GM19240 (cell line): Measurements from ENCODE around the gene MRPS34.

Experiments
- DNase-seq: peaks from one replicate; pipeline ENCODE4 v3.0.0; 2011; ENCODE audit warnings: low spot score; ENCODE audit not compliant: insufficient read length

Gene MRPS34

GRCh38 chr16:1794908-1795666, 22.2 kb upstream of the MRPS34 start:
- DNase-seq: no peak

GRCh38 chr16:1794221-1794871, 21.4 kb upstream of the MRPS34 start:
- no peak for DNase-seq

GRCh38 chr16:1793578-1794220, 20.8 kb upstream of the MRPS34 start, which contains the start of gene IGFALS:
IGFALS (minus strand) TSS chr16:1793705; CDS start chr16:1793652, 53 bp downstream.
- no peak for DNase-seq

- DNase-seq: no peak
Measured at GRCh38 chr16:1792836-1793577, 20.1 kb upstream of the MRPS34 start.

- DNase-seq: no peak
Measured at GRCh38 chr16:1791943-1792812, 19.2 kb upstream of the MRPS34 start.

GRCh38 chr16:1791256-1791942, 18.5 kb upstream of the MRPS34 start:
- no peak for DNase-seq

GRCh38 chr16:1790611-1791255, 17.8 kb upstream of the MRPS34 start:
- DNase-seq: no peak

GRCh38 chr16:1790261-1790610, 17.3 kb upstream of the MRPS34 start:
- no peak for DNase-seq

GRCh38 chr16:1789643-1790045, 16.7 kb upstream of the MRPS34 start:
- DNase-seq: no peak

- no peak for DNase-seq
Measured at GRCh38 chr16:1788708-1789100, 15.8 kb upstream of the MRPS34 start.

- no peak for DNase-seq
Measured at GRCh38 chr16:1788095-1788707, 15.3 kb upstream of the MRPS34 start.

GRCh38 chr16:1787322-1788094, 14.6 kb upstream of the MRPS34 start:
- DNase-seq: no peak

- no peak for DNase-seq
Measured at GRCh38 chr16:1787056-1787321, 14.1 kb upstream of the MRPS34 start.

GRCh38 chr16:1786242-1787055, 13.5 kb upstream of the MRPS34 start:
- DNase-seq: no peak

GRCh38 chr16:1785846-1786170, 12.9 kb upstream of the MRPS34 start:
- DNase-seq: no peak

- no peak for DNase-seq
Measured at GRCh38 chr16:1784977-1785845, 12.3 kb upstream of the MRPS34 start.
